Keratinocyte (primary cell): ENCODE data around the gene RNH1.

Source experiments
- EZH2 ChIP-seq: IDR thresholded peaks from one replicate; pipeline ENCODE4 v1.6.1; 2012; ENCODE audit warnings: inconsistent platforms, mild to moderate bottlenecking, low read length, moderate library complexity
- TF ChIP-seq, protein P1 (sequence below), 3 experiments: IDR thresholded peaks in 1 of 3; conservative IDR thresholded peaks in 1 of 3; optimal IDR thresholded peaks in 1 of 3; 2 replicates in 2 of 3; 3 replicates in 1 of 3; pipeline versions ENCODE3 to v1.5.1; 2011; ENCODE audit warnings: low read length in 3 of 3, mild to moderate bottlenecking in 3 of 3, moderate library complexity in 2 of 3, control low read depth in 1 of 3, inconsistent platforms in 1 of 3; ENCODE audit not compliant: insufficient read depth in 2 of 3; ENCODE audit errors: extremely low read depth in 1 of 3

DNA sequence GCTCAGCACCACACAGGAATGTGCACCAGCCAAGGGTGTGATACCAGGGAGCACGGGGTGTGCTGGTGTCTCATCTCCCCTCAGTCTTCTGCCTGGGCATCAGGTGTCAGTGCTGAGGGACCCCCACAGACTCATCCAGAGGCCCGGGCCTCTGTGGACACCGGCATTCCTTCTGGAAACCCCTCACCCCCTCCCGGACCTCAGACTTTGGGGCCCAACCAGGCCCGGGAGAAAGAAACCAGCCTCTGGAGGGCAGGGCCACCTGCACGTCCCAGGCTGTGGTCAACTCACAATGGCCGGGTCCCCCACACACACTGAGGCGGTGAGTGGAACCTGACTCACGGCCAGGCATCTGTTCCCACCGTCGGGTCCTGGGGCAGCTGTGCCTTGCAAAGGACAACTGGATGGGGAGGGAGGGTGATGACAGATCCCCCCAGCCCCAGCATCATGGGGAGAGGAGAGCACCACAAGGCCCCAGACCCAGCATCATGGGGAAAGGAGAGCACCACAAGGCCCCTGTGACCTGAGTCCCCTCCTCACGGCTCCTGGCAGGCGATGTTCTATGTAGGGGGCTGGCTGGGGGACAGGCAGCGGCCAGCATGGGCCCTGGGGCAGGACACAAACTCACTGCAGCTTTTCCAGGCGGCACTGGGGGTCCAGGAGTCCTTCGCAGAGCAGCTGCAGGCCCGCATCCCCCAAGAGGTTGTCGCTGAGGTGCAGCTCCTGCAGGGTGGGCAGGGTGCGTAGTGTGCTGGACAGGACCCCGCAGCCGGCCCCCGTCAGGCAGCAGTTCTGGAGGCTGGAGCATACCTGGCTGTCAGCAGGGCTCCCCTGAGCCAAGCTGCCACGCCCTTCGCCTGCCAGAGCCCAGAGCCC is 7.6 kb downstream of the RNH1 start:
- TF ChIP-seq, protein P1, sequence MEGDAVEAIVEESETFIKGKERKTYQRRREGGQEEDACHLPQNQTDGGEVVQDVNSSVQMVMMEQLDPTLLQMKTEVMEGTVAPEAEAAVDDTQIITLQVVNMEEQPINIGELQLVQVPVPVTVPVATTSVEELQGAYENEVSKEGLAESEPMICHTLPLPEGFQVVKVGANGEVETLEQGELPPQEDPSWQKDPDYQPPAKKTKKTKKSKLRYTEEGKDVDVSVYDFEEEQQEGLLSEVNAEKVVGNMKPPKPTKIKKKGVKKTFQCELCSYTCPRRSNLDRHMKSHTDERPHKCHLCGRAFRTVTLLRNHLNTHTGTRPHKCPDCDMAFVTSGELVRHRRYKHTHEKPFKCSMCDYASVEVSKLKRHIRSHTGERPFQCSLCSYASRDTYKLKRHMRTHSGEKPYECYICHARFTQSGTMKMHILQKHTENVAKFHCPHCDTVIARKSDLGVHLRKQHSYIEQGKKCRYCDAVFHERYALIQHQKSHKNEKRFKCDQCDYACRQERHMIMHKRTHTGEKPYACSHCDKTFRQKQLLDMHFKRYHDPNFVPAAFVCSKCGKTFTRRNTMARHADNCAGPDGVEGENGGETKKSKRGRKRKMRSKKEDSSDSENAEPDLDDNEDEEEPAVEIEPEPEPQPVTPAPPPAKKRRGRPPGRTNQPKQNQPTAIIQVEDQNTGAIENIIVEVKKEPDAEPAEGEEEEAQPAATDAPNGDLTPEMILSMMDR (optimal IDR thresholded peaks at IDR 0.05 in 1 of 3, IDR thresholded peaks at IDR 0.05 in 1 of 3, conservative IDR thresholded peaks at IDR 0.05 in 1 of 3; ENCODE audit: extremely low read depth in 1 of 3, insufficient read depth in 2 of 3, low read length in 3 of 3), result no peak
- TF ChIP-seq EZH2, result no peak
